Prostate gland (tissue), 2 donors: Measurements from ENCODE around the gene DCST1.

Source experiments
- POLR2A ChIP-seq: fragments of 450-650 bp; IDR thresholded peaks from one replicate; pipeline ENCODE4 v1.6.1; 2016; ENCODE audit warnings: antibody characterized with exemption, mild to moderate bottlenecking
- POLR2AphosphoS5 ChIP-seq: sonication (generic); formaldehyde crosslinking; IDR thresholded peaks from one replicate; pipeline ENCODE4 v1.6.1; 2017; ENCODE audit warnings: antibody characterized with exemption
- TF ChIP-seq, protein P1 (sequence below), 4 experiments: fragments of 200-600 bp in 2 of 4; fragments of 450-650 bp in 2 of 4; sonication (generic) in 2 of 4; IDR thresholded peaks; 1 replicate in 3 of 4; 2 replicates in 1 of 4; pipeline ENCODE4 v1.5.1; 2016 to 2019; ENCODE audit warnings: antibody characterized with exemption in 4 of 4, mild to moderate bottlenecking in 2 of 4, moderate library complexity in 2 of 4

DNA sequence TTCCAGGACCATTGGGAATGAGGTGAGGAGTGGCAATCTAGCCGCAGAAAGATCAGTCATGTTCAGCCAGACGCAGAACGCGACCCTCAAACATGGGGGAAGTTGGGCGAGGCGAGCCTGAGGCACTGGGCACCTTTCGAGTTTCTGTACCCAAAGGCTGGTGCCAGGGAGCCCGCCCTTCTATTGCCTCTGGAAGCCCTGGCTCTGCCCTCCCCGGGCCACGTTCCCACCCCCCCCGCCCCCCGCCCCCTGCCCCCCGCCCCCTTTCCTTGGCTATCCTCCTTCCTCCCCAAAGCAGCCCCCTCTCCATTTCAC, 33.3 kb upstream of the DCST1 start:
- no peak for TF ChIP-seq POLR2A
- TF ChIP-seq, protein P1, sequence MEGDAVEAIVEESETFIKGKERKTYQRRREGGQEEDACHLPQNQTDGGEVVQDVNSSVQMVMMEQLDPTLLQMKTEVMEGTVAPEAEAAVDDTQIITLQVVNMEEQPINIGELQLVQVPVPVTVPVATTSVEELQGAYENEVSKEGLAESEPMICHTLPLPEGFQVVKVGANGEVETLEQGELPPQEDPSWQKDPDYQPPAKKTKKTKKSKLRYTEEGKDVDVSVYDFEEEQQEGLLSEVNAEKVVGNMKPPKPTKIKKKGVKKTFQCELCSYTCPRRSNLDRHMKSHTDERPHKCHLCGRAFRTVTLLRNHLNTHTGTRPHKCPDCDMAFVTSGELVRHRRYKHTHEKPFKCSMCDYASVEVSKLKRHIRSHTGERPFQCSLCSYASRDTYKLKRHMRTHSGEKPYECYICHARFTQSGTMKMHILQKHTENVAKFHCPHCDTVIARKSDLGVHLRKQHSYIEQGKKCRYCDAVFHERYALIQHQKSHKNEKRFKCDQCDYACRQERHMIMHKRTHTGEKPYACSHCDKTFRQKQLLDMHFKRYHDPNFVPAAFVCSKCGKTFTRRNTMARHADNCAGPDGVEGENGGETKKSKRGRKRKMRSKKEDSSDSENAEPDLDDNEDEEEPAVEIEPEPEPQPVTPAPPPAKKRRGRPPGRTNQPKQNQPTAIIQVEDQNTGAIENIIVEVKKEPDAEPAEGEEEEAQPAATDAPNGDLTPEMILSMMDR (IDR thresholded peaks at IDR 0.05), result no peak
- no peak for TF ChIP-seq POLR2AphosphoS5
